SK-N-SH treated with all-trans-retinoic acid at 6 μM for 48 hours (cell line): Measurements from ENCODE around the gene ZNF771.

Experiments
- ATAC-seq: fragments of 200-7000 bp; cut with Tn5 transposase; 3 replicates; pipeline ENCODE4 v1.9.1; 2020; ENCODE audit warnings: mild to moderate bottlenecking, moderate library complexity
- CSDC2 ChIP-seq: fragments of 250-450 bp; sonication (Bioruptor Pico); IDR thresholded peaks from 2 replicates; pipeline ENCODE4 v1.5.0; 2020; ENCODE audit warnings: mild to moderate bottlenecking, moderate library complexity
- CSRNP3 ChIP-seq: fragments of 250-450 bp; sonication (Bioruptor Pico); IDR thresholded peaks from 2 replicates; pipeline ENCODE4 v1.5.1; 2021; ENCODE audit warnings: mild to moderate bottlenecking, moderate library complexity
- ESRRG ChIP-seq: fragments of 250-450 bp; sonication (Bioruptor Pico); IDR thresholded peaks from 2 replicates; pipeline ENCODE4 v1.6.1; 2021; ENCODE audit warnings: mild to moderate bottlenecking
- GLIS3 ChIP-seq: fragments of 250-450 bp; sonication (Bioruptor Pico); IDR thresholded peaks from 2 replicates; pipeline ENCODE4 v1.5.0; 2020; ENCODE audit warnings: mild to moderate bottlenecking, moderate library complexity
- ISL1 ChIP-seq: fragments of 250-450 bp; sonication (Bioruptor Pico); IDR thresholded peaks from 2 replicates; pipeline ENCODE4 v2.1.2; 2022; ENCODE audit warnings: mild to moderate bottlenecking, moderate library complexity
- OSR1 ChIP-seq: fragments of 250-450 bp; sonication (Bioruptor Pico); IDR thresholded peaks from 2 replicates; pipeline ENCODE4 v1.8.0; 2022; ENCODE audit warnings: moderate library complexity, mild to moderate bottlenecking, inconsistent platforms
- PATZ1 ChIP-seq: fragments of 250-450 bp; sonication (Bioruptor Pico); IDR thresholded peaks from 2 replicates; pipeline ENCODE4 v1.8.0; 2020; ENCODE audit warnings: mild to moderate bottlenecking, moderate library complexity, borderline replicate concordance
- POU6F1 ChIP-seq: fragments of 250-450 bp; sonication (Bioruptor Pico); IDR thresholded peaks from 2 replicates; pipeline ENCODE4 v1.8.0; 2021; ENCODE audit warnings: low read depth, mild to moderate bottlenecking, moderate library complexity, borderline replicate concordance
- PPARA ChIP-seq: fragments of 250-450 bp; sonication (Bioruptor Pico); IDR thresholded peaks from 2 replicates; pipeline ENCODE4 v1.5.0; 2020; ENCODE audit warnings: mild to moderate bottlenecking, borderline replicate concordance
- RARB ChIP-seq: fragments of 250-450 bp; sonication (Bioruptor Pico); IDR thresholded peaks from 2 replicates; pipeline ENCODE4 v1.8.0; 2021; ENCODE audit warnings: mild to moderate bottlenecking, moderate library complexity
- TCF4 ChIP-seq: fragments of 250-450 bp; sonication (Bioruptor Pico); IDR thresholded peaks from 2 replicates; pipeline ENCODE4 v1.8.0; 2021; ENCODE audit warnings: mild to moderate bottlenecking, moderate library complexity, borderline replicate concordance
- TOX ChIP-seq: fragments of 250-450 bp; sonication (Bioruptor Pico); IDR thresholded peaks from 2 replicates; pipeline ENCODE4 v1.8.0; 2021; ENCODE audit warnings: mild to moderate bottlenecking, moderate library complexity, borderline replicate concordance
- TSHZ2 ChIP-seq: fragments of 250-450 bp; sonication (Bioruptor Pico); IDR thresholded peaks from 2 replicates; pipeline ENCODE4 v1.5.0; 2020; ENCODE audit warnings: mild to moderate bottlenecking, moderate library complexity
- ZC3H10 ChIP-seq: fragments of 250-450 bp; sonication (Bioruptor Pico); IDR thresholded peaks from 2 replicates; pipeline ENCODE4 v1.5.1; 2021; ENCODE audit warnings: mild to moderate bottlenecking, moderate library complexity
- ZFP3 ChIP-seq: fragments of 250-450 bp; sonication (Bioruptor Pico); IDR thresholded peaks from 2 replicates; pipeline ENCODE4 v1.5.0; 2020; ENCODE audit warnings: mild to moderate bottlenecking, moderate library complexity
- ZFP30 ChIP-seq: fragments of 450-650 bp; formaldehyde crosslinking; IDR thresholded peaks from 2 replicates; pipeline ENCODE4 v1.5.0; 2022; ENCODE audit warnings: mild to moderate bottlenecking, moderate library complexity
- ZNF565 ChIP-seq: fragments of 450-650 bp; formaldehyde crosslinking; conservative IDR thresholded peaks from 2 replicates; pipeline ENCODE4 v1.5.0; 2020; ENCODE audit warnings: low read depth, mild to moderate bottlenecking, moderate library complexity
- ZNF70 ChIP-seq: fragments of 450-650 bp; formaldehyde crosslinking; IDR thresholded peaks from 2 replicates; pipeline ENCODE4 v1.5.0; 2020; ENCODE audit warnings: mild to moderate bottlenecking, moderate library complexity
- ZNF8 ChIP-seq: fragments of 450-650 bp; formaldehyde crosslinking; IDR thresholded peaks from 2 replicates; pipeline ENCODE4 v1.5.0; 2020; ENCODE audit warnings: mild to moderate bottlenecking, moderate library complexity
- TF ChIP-seq, protein P1 (sequence below): fragments of 250-450 bp; sonication (Bioruptor Pico); IDR thresholded peaks from 2 replicates; pipeline ENCODE4 v1.5.1; 2020; ENCODE audit warnings: low read depth, mild to moderate bottlenecking, moderate library complexity

The ZNF771 gene

DNA sequence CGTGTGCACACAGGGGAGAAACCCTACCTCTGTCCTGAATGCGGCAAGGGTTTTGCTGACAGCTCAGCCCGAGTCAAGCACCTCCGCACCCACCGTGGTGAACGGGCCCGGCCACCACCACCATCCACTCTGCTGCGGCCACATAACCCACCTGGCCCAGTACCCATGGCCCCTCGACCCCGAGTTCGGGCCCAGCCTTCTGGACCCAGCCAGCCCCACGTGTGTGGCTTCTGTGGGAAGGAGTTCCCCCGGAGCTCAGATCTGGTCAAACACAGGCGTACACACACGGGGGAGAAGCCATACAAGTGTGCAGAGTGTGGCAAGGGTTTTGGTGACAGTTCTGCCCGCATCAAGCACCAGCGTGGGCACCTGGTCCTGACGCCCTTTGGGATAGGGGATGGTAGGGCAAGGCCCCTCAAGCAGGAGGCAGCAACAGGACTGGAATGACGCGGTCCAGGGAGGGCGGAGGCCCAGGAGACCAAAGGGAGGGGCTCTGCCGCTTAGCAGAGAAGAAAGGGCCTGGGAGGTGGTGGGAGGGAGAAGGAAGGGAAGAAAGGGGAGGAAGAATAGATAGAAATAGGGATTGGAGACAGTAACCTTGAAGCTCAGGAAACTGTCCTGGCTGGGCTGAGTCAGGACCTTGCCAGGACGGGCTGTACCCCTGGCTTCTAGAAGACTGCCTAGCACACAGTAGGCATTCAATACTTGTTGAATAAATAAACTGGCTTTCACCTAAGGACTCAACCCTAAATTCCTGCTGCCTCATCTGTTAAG lies 8.6 kb upstream of the ZNF771 start:
- no peak for ATAC-seq
- no peak for TF ChIP-seq CSRNP3 (CRISPR knock-in tag)
- TF ChIP-seq ZFP3: no peak
- no peak for TF ChIP-seq ESRRG (CRISPR knock-in tag)
- no peak for TF ChIP-seq ZNF565
- TF ChIP-seq ZFP30: no peak
- no peak for TF ChIP-seq PATZ1 (CRISPR knock-in tag)
- no peak for TF ChIP-seq TCF4
- TF ChIP-seq GLIS3: no peak
- TF ChIP-seq POU6F1: no peak
- no peak for TF ChIP-seq RARB (CRISPR knock-in tag)
- TF ChIP-seq CSDC2 (CRISPR knock-in tag): no peak
- no peak for TF ChIP-seq TOX (CRISPR knock-in tag)
- no peak for TF ChIP-seq ZC3H10 (CRISPR knock-in tag)
- TF ChIP-seq ZNF8 (CRISPR knock-in tag): no peak
- no peak for TF ChIP-seq OSR1 (CRISPR knock-in tag)
- TF ChIP-seq TSHZ2 (CRISPR knock-in tag): no peak
- TF ChIP-seq ISL1 (CRISPR knock-in tag): no peak
- TF ChIP-seq ZNF70: no peak
- TF ChIP-seq PPARA (CRISPR knock-in tag): no peak

- peak; percentile 1; the same call in 2 of the 3 replicates for ATAC-seq
- TF ChIP-seq, protein P1, sequence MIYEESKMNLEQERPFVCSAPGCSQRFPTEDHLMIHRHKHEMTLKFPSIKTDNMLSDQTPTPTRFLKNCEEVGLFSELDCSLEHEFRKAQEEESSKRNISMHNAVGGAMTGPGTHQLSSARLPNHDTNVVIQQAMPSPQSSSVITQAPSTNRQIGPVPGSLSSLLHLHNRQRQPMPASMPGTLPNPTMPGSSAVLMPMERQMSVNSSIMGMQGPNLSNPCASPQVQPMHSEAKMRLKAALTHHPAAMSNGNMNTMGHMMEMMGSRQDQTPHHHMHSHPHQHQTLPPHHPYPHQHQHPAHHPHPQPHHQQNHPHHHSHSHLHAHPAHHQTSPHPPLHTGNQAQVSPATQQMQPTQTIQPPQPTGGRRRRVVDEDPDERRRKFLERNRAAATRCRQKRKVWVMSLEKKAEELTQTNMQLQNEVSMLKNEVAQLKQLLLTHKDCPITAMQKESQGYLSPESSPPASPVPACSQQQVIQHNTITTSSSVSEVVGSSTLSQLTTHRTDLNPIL (CRISPR knock-in tag): no peak
- TF ChIP-seq GLIS3 (no peak), ZFP30 (no peak), RARB (CRISPR knock-in tag) (no peak), CSRNP3 (CRISPR knock-in tag) (no peak), ZNF70 (no peak)
- TF ChIP-seq, all 23 proteins: peak for 0
These were observed 7.8 kb upstream of the ZNF771 start for GRCh38 chr16:30399435-30400186.
